ENCODE results near the gene DNAJC21. TPM values are rescaled to one million over a fixed set of nuclear protein-coding genes. Genes with fewer than 3 reads are reported as not detected.

DNAJC21 gene
- total and polyA plus RNA-seq, 9 of the 15 experiments (the other 6 are each of a cell fraction or from before 2014, with no cell fraction given), result 26.6 to 105 (median 70.7) TPM

DNA sequence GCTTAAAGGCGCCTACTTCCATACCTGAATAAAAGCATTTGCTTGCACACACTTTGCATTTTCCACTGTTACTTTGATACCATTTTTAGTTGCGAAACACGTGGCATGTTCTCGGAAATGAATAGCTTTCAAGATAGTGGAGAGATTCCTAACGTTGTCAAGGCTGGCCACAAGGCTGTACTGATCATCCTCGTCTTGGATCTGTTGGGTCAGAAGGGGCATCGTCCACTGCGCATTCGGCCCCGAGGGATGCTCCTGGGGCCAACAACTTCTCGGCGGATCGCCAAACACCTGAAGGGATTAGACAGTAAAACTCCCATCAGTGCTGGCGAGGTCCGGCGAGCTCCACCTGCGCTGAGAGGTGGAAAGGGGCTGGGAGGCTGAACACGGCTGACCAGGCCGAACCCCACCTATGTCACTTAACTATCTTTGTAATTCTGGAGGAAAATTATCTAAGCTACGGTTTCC is 14.7 kb upstream of the DNAJC21 start (continued):
- TF ChIP-seq, protein P1, sequence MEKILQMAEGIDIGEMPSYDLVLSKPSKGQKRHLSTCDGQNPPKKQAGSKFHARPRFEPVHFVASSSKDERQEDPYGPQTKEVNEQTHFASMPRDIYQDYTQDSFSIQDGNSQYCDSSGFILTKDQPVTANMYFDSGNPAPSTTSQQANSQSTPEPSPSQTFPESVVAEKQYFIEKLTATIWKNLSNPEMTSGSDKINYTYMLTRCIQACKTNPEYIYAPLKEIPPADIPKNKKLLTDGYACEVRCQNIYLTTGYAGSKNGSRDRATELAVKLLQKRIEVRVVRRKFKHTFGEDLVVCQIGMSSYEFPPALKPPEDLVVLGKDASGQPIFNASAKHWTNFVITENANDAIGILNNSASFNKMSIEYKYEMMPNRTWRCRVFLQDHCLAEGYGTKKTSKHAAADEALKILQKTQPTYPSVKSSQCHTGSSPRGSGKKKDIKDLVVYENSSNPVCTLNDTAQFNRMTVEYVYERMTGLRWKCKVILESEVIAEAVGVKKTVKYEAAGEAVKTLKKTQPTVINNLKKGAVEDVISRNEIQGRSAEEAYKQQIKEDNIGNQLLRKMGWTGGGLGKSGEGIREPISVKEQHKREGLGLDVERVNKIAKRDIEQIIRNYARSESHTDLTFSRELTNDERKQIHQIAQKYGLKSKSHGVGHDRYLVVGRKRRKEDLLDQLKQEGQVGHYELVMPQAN (IDR thresholded peaks at IDR 0.05; ENCODE audit: borderline replicate concordance), result peak; percentile 67
- TF ChIP-seq ESRRB (CRISPR knock-in tag; IDR thresholded peaks at IDR 0.05; ENCODE audit: borderline replicate concordance) (no peak), E2F3 (CRISPR knock-in tag; IDR thresholded peaks at IDR 0.05) (no peak), SMARCA5 (IDR thresholded peaks at IDR 0.05) (peak; percentile 53; the same call in 1 of the 2 replicates), SIN3A (IDR thresholded peaks at IDR 0.05; ENCODE audit: borderline replicate concordance in 2 of 2, control insufficient read depth in 1 of 2, low read depth in 2 of 2, low read length in 2 of 2) (0 out of 4 replicates have a peak, but pooled peaks of 1 of the 2 experiments have one; percentile 64), CBX3 (IDR thresholded peaks at IDR 0.05; ENCODE audit: borderline replicate concordance in 1 of 2, low read length in 2 of 2) (peak in 1 of 2 experiments; percentile 11; a peak in 2 of 3 replicates), ATF7 (IDR thresholded peaks at IDR 0.05) (no peak), POU5F1 (IDR thresholded peaks at IDR 0.05; ENCODE audit: borderline replicate concordance, low read depth, low read length, partially characterized antibody) (no peak), HDAC1 (IDR thresholded peaks at IDR 0.05) (peak in 1 of 2 experiments; percentile 79; a peak in 1 of 4 replicates), DNMT1 (IDR thresholded peaks at IDR 0.05) (no peak), TAF1 (IDR thresholded peaks at IDR 0.05; ENCODE audit: control insufficient read depth, extremely low read depth, insufficient read depth, low read length, severe bottlenecking) (no peak)
- TF ChIP-seq, protein P2, sequence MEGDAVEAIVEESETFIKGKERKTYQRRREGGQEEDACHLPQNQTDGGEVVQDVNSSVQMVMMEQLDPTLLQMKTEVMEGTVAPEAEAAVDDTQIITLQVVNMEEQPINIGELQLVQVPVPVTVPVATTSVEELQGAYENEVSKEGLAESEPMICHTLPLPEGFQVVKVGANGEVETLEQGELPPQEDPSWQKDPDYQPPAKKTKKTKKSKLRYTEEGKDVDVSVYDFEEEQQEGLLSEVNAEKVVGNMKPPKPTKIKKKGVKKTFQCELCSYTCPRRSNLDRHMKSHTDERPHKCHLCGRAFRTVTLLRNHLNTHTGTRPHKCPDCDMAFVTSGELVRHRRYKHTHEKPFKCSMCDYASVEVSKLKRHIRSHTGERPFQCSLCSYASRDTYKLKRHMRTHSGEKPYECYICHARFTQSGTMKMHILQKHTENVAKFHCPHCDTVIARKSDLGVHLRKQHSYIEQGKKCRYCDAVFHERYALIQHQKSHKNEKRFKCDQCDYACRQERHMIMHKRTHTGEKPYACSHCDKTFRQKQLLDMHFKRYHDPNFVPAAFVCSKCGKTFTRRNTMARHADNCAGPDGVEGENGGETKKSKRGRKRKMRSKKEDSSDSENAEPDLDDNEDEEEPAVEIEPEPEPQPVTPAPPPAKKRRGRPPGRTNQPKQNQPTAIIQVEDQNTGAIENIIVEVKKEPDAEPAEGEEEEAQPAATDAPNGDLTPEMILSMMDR (IDR thresholded peaks at IDR 0.05 in 2 of 3, conservative IDR thresholded peaks at IDR 0.05 in 1 of 3; ENCODE audit: insufficient read depth in 2 of 3, low read depth in 1 of 3, low read length in 3 of 3), result 0 out of 6 replicates have a peak, but pooled peaks of 1 of the 3 experiments have one; percentile 11
